Right forelimb (tissue), 1 donor: ENCODE results near the gene SPATA3.
"Not testable (repeated sequence)": the region's sequence is repeated elsewhere in the genome, so short reads cannot be mapped to it uniquely, and the experiment has no call there.

Experiments used
- DNase-seq: peaks from one replicate; pipeline ENCODE4 v3.0.0-alpha.2; 2018

SPATA3 gene

GRCh38 chr2:230995821-230996220 is at the start of gene SPATA3:
SPATA3 (plus strand) TSS chr2:230996121; CDS start chr2:230996234, 113 bp downstream.
- DNase-seq, result no peak

DNA sequence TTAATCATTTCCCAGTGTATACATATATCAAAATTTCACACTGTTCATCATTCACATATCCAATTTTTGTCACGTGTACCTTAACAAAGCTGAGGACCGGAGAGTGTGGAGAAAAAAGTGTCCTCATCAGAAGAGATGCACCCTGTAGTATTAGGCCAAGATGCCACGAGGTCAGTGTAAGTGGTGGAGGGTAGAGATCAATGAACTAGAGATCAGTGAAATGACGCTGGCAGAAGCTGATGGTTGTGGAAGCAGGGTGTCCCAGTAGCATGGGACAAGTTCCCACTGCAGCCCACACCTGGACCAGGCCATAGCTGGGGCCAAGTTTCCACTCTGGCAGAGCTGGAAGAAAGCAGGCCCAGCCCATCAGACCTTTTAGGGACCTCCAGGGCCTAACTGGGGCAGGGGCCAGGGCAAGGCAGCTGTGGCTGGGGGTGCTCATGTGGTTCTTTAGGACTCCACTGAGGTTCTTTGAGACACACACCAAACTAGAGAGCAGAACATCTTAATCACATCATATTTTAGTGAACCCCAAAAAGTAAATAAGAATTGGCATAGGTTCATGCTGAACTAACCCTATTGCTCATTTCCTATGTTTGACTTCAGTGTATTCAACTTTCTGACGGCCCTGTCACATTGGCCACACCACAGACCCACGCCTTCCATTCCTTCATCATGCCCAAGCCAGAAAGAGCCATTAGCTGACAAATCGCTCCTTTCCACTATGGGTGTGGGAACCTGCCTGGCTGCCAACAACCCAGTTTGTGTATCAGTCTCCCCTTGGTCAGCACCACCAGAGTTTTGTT is 49.3 kb upstream of the SPATA3 start:
- no peak for DNase-seq

DNA sequence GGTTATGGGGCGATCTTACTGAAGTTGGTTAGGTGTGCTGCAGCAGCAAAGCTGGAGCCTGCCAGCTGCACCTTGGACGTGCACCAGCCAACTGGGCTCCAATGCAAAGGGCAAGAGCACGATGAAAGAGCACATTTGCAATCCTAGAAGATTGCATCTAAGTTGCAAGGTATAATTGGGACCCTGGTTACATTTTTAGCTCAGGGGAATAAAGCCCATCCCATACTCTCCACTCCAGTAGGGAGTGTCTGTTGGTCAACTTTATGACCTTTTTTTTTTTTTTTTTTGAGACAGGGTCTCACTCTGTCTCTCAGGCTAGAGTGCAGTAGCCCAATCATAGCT is 48.7 kb upstream of the SPATA3 start:
- no peak for DNase-seq

DNA sequence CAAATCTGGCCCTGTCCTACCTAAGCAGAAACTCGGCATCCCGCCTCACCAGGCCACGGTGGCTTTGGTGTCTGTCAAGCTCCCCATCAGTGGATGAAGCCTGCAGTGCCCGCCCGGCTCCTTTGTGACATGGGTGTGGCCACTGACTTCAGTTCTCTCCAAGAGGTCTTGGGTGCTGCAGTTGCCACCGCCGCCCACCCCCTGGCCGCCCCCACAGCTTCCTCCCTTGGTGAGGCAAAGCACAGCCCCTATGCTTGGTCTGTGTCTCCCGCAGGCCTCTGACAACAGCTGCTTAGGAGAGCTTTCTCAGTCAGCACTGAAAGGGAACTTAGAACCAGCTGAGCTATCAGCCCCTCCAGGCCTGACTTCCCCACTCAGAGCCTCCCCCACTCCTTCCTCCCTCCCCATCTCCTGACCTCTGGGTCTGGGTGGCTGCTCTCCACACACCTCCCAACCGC is 48.0 kb upstream of the SPATA3 start:
- DNase-seq, result no peak

- no peak for DNase-seq
These were observed 45.7 kb upstream of the SPATA3 start for GRCh38 chr2:230949966-230950873.

GRCh38 chr2:230950874-230951339 is 45.0 kb upstream of the SPATA3 start:
- DNase-seq, result no peak

DNA sequence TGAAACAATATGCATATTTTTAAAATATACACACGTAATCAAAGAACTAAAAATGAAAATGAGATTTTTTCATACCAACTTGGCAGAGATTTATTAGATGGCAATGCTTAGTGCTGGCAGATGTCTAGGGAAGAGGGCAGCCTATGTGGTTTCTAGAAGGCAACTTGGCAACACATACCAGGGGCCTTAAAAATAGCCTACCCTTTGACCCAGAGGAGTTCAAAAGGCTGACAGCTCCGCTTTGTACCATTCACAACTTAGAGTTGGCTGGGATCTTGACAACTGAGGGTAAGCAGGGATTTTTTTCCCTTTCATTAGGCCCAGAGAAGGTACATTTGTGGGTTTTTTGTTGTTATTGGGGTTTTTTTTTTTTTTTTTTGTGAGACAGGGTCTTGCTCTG is 44.5 kb upstream of the SPATA3 start:
- no peak for DNase-seq

GRCh38 chr2:230952226-230952956 is 43.5 kb upstream of the SPATA3 start:
- DNase-seq, result no peak

DNA sequence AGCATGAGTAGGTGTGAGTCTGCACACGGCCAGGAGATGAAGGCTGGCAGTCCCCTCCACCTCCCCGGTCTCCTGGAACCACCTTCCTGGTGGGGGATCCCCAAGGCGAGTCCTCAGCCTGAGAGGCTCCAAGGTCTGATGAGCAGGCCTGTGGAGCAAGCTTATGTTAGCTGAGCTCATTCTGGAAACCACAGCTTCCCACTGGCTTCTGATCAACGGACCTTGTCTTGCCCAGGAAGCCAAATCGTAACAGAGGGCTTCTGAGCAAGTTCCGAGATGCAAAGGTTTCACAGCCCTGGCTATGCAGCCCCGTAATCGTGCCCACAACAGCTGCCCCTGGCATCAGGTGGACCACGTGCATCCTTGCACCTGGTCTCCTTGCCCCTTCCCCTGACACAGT is 42.1 kb upstream of the SPATA3 start:
- DNase-seq, result no peak

DNA sequence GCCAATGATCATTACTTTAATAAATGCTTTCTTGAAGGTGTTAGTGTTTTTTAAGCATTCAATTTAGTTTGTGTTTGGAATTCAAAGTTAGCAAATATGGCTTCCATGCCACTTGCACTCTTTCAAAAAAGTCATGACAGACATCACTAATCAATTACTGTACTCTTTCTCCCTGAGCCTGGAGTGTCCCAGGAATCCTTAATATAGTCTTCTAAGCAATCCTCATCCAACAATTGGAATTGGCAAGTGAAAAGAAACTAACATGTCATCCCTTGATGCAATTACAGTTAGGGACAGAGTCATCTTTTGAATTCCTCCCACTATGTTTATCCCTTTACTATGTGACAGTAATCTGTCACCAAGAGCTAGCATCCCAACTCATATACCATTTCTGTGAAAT is 41.2 kb upstream of the SPATA3 start:
- no peak for DNase-seq

GRCh38 chr2:230955163-230955737 is 40.7 kb upstream of the SPATA3 start:
- DNase-seq, result no peak

DNA sequence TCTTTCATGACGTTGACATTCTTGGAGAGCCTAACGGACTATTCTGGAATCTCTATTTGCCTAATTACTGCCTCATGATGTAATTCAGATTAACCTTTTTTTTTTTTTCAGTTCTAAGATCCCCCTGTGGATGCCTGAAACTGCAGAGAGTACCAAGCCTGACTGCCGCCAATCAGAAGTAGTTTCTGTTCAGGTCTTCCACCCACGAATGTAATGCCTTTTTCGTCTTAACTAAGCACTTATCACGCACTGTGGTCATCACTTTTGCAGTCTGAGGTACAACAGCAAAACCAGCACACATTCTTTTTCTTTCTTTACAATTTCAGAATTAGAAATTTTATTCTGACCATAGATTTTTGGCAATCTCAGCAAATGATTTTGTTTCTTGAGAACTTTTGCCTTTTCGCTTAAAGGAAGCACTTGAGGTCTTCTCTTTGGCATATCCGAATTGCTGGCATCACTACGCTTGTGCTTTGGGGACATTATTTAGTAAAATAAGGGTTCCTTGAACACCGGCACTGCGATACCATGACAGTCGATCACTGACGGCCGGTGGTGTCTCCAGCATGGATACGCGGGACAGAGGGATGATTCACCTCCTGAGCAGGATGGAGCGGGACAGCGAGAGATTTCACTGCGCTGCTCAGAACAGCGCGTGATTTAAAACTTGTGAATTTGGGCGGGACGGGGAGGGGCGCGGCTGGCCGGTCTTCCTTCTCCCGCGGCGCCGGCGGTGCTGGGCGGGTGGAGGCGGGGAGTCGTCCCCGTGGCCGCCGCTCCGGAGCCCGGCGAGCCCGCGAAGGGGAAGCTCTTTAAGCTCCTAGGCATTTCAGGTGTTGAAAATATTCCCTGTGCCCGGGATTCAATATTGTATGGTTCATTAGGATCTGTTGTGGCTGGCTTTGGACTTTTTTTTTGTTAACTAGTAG is 38.8 kb upstream of the SPATA3 start:
- DNase-seq, result no peak

- no peak for DNase-seq
These were observed 38.0 kb upstream of the SPATA3 start for GRCh38 chr2:230957756-230958391.

DNA sequence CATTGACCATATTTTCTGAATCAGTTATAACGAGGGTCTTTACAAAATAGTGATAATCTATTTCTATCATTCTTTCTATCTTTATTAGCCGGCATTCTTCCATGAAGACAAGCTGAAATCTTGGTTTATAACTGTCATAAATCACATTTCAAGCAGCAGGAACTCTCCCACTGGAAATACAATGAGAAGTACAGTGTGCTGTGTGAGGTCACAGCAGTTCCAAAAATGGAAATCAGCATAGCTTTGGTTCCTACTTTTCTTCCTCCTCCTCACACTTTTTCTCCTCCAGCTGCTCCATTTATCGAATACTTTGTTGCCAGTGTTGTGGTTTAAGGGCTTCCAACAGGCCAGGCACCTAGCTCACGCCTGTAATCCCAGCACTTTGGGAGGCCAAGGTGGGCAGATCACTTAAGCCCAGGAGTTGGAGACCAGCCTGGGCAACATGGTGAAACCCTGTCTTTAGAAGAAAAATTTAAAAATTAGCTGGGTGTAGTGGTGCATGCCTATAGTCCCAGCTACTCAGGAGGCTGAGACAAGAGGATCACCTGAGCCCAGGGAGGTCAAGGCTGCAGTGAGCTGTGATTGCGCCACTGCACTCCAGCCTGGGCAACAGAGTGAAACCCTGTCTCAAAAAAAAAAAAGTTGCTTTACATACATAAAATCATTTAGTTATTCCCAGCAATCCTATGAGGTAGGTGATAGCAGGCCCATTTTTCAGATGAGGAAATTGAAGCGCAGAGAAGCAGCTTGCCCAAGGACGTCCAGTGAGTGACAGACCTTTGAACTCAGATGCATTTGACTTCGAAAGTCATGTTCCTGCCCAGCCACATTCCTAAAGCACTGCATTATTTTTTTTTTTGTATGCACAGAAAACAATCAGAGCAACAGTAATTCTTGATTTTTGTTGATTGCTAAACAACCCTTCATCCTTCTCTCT is 36.8 kb upstream of the SPATA3 start:
- no peak for DNase-seq

DNA sequence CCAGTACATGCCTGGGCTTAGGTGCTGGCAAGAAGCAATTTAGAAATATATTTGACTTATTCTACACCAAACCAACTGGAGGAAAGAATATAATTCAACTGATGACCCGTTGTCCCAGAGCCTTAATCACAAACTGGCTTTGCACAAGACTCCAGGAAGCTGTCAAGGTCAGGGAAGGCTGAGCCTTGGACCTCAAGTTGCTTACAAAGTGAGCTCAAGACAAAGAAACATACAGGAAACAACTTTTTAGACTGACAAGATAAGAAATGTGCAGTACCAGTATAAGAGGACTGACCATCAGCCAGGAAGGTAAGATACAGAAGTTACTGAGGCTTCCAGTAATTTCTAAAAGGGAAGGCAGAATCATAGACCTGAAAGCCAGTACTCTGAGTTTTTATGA is 35.9 kb upstream of the SPATA3 start:
- DNase-seq, result no peak

DNA sequence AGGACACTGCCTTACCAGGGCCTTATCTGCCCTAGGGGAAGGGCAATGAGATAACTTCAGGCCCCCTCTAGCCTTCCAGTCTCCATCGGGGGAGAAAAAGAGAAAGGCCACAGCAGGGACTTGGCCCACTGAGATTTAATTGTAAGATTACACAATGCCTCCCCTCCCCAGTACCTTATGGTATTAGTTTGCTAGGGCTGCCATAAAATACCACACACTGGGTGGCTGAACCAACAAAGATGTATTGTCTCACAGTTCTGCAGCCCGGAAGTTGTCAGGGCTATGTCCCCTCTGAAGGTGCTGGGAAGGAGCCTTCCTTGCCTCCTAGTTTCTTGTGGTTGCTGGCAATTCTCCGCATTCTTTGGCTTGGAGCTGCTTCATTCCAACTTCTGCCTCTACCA is 34.8 kb upstream of the SPATA3 start:
- no peak for DNase-seq

DNA sequence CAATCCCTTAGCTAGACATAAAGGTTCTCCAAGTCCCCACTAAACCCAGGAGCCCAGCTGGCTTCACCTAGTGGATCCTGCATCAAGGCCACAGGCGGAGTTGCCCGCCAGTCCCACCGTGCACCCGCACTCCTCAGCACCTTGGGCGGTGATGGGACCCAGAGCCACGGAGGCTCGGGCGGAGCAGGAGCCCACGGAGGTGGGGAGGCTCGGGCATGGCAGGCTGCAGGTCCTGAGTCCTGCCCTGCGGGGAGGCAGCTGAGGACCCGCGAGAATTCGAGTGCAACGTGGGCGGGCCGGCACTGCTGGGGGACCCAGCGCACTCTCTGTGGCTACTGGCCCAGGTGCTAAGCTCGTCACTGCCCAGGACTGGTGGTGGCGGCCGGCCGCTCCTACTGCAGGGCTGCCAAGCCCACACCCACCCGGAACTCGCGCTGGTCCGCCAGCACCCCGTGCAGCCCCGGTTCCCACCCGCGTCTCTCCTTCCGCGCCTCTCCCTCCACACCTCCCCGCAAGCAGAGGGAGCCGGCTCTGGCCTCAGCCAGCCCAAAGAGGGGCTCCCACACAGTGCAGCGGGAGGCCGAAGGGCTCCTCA is 31.7 kb upstream of the SPATA3 start:
- no peak for DNase-seq

DNA sequence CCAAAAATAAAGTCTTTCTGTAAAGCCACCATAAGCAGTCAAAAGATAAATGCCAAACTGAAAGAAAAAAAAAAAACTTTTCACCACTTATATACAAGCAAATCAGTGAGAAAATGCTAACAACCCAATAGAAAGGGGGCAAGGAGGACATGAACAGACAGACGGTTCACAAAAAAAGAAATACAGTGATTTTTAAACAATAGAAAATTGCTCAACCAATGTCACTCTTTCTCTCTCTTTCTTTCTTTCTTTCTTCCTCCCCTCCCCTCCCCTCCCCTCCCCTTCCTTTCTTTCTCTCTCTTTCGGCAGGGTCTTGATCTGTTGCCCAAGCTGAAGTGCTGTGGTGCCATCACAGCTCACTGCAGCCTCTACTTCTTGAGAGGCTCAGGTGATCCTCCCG is 28.8 kb upstream of the SPATA3 start:
- DNase-seq, result no peak

DNA sequence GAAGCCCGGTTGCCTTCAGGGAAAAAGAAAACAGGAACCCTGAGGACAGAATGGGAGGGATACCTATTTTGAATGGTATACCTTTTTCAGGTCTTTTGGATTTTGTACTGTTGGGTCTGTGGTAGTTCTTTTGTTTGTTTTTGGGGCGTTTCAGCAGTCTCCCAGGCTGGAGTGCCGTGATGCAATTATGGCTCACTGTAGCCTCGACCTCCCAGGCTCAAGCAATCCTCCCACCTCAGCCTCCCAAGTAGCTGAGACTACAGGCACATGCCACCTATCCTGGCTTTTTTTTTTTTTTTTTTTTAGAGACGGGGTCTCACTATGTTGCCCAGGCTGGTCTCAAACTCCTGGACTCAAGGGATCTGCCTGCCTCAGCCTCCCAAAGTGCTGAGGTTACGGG is 27.6 kb upstream of the SPATA3 start:
- not testable (repeated sequence) for DNase-seq
